Renal pelvis (tissue), 4 donors: ENCODE results near the gene DBF4B. TPM values are rescaled to one million over a fixed set of nuclear protein-coding genes. Genes with fewer than 3 reads are reported as not detected.

Experiments used
- DNase-seq: peaks from one replicate; pipeline ENCODE4 v3.0.0-alpha.2; 2013
- polyA plus RNA-seq, 3 donors: library from polyadenylated mRNA; unstranded; fragments of 120-200 nt; gene quantifications; one replicate each; pipeline ENCODE4 v1.2.1, GENCODE V29; 2013; ENCODE audit not compliant: insufficient read length in 3 of 3

The DBF4B gene
- polyA plus RNA-seq, 3 donors, result 12.0 to 21.5 (median 18.5) TPM

DNA sequence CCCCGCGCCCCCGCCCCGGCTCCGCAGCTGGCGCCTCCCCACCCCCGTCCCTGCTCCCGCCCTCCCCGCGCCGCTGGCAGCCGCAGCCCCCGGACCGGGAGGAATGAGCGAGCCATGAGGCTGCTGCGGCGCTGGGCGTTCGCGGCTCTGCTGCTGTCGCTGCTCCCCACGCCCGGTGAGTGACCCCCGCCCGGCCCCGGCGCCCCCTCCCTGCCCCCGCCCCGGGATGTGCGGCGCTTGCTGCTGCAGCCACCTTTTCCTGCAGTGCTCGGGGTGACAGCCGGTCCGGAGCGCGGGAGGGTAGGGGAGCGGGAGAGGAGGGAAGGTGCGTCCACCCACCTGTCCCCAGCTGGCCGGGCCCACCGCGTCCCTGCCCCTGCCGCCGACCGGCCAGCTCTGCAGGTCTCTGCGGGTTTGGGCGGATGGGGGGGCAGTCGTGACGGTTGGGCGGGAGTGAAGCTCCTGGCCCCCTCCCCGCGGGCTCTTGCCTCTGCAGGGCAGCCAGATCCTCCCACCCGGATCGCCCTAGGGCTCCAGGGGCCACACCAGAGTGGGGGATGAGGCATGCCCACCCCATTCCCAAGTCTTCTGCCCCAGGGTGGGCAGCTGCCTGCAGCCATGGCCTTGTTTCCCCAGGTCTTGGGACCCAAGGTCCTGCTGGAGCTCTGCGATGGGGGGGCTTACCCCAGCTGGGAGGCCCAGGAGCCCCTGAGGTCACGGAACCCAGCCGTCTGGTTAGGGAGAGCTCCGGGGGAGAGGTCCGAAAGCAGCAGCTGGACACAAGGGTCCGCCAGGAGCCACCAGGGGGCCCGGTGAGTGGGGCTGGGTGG is 50.8 kb downstream of the DBF4B start:
- DNase-seq, result no peak

DNA sequence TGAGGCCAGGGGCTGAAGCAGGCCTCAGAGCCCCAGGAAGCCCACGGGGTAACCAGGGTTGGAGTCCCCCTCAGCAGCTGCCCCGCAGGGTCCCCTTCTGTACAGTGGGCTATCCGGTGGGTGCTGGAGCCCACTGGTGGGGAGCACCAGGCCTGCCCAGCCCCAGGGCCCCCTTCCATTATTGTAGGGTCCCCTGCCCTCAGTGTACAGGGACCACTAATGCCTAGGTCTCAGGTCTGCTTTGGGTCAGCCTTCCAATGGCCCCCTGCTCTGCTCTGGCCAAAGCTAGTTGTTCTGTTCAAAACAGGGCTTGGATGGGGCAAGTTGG is 51.4 kb downstream of the DBF4B start:
- no peak for DNase-seq

DNA sequence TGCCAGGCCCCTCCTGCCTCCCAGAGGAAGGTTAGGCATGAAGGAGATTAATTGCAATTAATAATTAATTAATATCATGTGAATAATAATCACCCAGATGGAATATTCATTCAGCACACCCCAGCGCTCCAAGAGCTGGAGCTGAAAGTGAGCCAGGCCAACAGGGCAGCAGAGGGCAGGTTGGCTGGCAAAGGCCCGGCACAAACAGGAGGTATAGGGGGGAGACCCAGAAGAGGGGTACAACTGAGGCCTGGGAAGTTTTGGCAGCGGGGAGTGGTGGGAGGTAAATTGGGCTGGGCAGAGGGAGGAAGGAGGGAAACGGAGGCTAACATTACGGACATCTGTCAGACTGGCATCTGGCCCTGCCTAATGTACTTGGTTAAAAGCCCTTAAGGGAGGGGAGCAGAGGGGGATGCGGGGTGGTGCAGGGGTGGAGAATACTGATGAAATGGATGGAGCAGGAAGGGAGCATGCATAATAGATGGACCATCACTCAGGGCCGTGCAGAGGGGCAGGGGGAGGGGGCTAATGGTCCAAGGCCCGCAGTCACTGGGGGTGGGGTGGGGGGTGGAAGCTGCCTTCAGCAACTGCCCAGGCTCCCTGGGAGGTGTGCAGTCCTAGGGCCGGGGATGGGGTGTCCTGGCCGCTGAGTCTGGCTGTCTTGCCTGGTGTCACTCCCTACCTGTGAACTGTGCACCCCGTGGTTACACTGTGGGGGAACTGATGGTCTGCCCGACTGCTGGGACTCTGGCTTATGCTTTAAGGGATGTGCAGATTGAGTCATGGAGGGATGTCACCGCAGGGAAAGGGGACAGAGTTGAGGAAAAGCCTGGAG is 52.2 kb downstream of the DBF4B start:
- no peak for DNase-seq

DNA sequence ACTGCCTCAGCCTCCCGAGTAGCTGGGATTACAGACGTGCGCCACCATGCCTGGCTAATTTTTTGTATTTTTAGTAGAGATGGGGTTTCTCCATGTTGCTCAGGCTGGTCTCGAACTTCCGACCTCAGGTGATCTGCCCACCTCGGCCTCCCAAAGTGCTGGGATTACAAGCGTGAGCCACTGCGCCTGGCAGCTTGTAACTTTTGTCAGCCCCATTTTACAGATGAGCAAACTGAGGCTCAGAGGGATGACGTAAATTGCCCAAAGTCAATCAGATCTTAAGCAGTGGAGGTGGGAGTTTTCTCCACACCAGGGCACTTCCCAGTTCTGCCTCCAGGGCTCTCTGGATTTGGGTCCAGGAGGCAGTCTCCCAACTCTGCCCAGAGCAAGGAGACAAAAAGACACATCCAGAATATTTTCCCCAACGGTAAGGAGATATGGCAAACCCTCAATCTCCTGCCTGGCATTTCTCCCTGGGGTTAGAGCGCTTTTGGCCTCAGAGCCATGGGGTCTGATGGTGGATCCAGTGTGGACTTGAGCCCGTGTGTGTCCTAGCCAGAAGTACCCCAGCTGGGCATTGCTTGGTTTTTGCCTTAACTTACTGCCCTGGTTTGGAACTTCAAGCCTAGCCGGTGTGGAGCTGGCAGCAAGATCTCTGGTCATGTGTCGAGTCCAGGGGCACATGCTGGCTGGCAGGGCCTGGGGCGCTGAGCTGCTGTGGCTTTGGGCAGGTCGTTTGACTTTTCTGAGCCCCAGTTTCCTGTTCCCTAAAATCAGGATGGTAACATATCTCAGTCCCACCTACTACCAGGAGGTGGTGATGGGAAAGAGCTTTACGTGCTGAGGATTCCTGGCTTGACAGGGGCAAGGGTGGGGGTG is 53.7 kb downstream of the DBF4B start:
- no peak for DNase-seq

DNA sequence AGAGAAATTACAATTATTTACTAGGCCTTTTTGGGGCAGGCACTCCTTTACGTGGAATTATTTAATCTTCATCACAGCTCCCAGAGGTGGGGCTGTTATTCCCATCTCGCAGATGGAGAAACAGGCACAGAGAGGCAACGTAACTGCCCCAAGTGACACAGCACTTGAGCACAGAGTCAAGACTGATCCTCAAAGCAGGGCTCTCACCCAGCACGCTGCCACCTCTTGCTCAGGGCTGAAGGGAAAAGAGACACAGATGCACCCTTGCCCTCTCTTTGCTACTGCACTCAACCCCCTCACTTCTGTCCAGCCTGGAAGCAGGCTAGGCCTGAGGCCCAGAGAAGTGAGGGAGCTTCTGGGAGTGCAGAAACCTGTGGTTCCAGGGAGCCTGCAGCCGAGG is 54.7 kb downstream of the DBF4B start:
- no peak for DNase-seq

DNA sequence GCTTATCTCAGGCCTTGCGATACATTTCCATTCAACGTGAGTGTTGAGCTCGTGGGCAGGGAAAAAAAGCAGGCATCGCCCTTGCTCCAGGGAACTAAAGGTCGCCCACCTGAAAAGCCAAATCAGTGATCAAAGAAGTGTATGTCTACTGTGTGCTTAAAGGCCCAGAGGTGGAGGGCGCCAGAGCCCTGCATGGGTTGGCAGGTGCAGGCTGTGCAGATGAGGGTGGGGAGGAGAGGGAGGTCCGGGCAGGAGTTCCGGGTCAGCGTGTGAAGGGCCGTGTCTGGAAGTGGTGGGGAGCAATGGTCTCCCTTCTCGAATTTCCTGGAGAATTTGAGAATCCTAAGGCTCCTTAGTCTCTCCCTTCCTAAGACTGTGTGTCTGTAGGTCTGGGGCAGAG is 57.5 kb downstream of the DBF4B start:
- DNase-seq, result no peak

DNA sequence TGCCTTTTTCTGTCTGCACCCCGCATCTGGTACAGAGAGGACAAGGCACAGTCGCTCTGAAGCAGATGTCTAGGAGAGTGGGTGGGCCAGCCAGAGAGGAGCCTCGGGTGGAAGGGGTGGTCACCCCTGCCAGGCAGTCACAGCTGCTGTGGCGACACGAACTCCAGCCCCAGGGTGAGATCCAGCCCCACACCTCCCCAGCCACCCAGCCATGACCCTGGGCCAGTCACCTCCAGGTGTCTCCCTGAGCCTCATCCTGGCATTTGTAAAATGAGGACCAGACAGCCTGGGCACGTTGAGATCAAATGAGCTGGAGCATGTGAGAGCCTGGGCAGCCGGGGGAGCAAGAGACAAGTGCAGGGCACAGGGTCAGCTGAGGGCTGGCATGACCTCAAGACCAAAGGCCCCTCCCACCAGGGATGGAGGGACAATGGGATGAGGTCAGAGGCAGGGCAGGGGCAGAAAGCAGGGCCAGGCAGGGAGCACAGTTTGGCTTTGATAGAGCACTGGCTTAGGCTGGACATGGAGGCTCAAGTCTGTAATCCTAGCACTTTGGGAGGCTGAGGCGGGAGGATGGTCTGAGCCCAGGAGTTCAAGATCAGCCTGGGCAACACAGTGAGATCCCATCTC is 58.1 kb downstream of the DBF4B start:
- no peak for DNase-seq

DNA sequence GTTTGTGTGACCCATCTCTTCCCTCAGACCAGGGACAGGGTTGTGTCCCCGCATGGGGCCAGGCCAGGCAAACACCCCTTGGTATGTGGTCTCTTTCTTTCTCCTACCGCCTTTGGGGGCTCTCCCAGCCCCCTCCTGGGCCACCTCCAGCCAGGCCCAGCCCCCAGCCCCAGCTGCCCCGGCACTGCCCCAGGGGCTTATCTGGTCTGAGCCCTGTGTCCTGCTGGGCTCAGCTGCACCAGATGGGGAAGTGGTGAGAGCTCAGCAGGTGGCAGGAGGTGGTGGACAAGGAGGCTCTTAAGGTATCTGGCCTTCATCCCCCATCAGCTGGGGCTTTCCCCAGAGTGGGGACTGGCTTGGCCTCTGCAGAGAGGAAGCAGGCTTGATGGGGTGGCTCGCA is 59.0 kb downstream of the DBF4B start:
- DNase-seq, result no peak

DNA sequence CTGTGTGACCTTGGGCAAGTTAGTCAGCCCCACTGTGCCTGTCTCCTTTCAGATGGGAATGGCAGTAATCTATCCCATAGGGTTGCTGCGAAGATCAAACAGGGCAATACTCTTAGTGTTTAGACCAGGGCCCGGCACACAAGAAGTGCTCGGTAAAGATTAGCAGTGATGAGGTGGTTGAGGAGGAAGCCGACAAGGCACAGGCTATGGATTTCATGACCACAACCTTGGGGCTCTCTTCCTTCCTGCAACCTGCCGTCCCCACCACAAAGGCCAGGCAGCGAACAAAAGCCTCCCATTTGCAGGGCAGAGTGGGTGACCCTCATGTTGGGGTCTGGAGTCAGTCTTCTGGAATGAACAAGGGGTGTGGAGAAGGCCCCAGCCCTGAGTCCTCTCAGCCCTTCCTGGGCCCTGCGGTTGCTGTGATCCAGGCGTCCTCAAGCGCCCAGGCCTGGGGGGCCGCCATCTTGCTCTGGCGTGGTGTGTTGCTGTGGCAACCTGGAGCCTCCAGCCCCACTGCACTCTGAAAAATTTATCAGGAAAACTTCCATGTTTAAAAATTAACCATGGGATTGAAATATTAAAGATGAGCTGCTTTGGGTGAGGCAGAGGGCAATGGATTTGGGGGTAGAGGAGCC is 60.2 kb downstream of the DBF4B start:
- DNase-seq, result no peak

DNA sequence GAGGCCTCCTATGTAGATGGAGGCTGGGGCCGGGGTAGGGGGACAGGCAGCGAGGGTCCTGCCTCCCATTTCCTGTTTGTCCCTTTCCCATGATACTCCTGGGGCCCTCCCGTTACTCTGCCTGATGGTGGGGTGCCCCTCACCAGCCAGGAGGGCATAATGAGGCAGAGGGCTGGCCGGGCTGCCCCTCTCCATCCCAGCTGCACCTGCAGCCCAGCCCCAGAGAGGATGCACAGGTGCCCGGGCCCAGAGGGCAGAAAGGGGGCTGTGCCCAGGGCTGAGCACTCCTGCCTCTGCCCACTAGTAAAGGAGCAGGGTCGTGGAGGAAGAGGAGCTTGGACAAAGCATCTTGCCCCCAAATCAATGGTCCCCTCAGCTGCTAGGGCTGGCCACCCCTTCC is 60.8 kb downstream of the DBF4B start:
- no peak for DNase-seq

DNA sequence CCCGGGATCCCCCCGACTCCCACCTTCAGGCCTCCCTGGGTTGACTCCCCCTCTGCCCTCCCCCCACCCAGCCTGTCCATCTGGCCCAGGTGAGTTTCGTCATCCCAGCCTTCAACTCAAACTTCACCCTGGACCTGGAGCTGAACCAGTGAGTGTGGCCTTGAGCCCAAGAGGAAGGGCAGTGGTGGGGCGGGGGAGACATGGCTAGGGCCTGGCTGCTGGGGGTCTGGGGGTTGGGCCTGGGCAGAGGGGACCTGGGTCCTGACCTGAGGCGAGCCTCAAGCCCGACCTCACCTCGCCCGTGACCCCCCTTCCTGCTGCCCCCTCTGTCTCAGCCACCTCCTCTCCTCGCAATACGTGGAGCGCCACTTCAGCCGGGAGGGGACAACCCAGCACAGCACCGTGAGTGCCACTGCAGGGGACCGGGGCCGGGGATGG is 61.2 kb downstream of the DBF4B start:
- DNase-seq, result no peak

DNA sequence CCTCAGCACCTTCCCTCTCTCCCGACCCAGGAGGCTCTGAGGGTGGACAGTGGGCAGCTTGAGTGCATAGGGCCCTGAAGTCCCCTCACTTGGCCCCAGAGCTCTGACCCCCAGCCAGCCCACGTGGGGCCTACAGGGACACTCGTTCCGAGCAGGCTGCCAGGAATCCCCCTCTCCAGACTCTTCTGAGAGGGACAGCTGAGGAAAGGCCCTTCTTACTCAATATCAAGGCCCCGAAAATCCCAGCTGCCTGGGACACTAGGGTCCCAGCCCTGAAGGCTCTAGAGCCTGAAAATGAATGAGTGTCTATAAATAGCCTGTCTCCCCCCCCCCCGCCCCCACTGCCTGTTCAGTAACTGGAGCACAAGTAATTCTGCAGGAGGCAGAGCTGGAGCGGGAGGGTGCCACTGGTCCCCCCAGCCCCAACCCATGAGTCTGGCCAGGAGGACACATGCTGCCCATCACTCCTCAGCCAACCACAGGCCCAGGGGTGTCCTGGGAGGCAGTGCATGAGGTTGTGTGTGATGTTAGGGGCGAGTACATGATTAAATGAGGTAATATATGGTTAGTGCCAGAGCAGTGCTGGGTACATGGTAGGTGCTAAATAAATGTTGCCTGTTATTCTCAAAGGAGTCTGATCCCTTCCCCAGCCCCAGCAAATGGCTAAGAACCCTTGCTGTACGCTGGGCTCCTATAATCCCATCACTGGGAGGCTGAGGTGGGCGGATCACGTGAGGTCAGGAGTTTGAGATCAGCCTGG is 61.9 kb downstream of the DBF4B start:
- DNase-seq, result no peak

DNA sequence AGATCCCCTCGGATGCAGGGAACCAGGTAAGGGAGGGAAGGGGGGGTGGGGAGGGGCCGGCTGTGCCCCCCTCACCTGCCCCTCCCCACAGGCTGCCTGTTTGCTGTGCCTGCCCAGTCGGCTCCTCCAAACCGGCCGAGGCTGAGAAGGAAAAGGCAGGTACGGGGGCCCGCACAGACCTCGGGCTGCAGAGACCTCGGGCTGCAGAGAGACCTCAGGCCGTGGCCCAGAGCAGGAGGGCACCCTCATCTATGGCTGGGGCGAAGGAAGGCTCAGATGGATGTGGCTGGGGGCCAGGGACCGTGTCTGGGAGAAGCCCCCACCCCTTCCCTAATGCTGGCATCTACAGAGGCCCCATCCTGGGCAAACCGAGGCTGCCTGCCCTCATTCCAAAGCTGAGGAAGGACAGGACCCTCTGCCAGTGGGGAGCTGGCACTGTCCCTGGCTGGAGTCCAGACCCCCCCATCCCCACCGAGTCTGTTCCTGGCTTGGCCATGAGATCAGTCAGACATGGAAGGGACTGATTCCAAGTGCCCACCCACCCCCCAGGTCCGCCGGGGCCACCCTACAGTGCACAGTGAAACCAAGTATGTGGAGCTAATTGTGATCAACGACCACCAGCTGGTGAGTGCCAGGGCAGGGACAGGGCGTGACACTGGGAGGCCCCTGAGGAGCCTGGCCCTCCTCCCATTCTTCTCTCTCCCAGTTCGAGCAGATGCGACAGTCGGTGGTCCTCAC is 64.0 kb downstream of the DBF4B start:
- DNase-seq, result no peak

DNA sequence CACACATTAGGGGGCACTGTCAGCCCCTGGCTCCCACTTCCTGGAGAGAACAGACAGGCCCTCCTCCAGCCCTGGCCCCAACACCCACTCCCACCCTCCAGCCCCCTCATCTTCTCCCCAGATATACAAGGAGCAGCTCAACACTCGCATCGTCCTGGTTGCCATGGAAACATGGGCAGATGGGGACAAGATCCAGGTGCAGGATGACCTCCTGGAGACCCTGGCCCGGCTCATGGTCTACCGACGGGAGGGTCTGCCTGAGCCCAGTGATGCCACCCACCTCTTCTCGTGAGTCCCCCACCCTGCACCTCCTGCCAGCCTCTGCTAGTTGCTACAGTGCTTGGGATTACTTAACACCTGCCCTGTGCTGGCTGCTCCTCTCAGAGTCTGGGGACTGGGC is 64.7 kb downstream of the DBF4B start:
- no peak for DNase-seq

DNA sequence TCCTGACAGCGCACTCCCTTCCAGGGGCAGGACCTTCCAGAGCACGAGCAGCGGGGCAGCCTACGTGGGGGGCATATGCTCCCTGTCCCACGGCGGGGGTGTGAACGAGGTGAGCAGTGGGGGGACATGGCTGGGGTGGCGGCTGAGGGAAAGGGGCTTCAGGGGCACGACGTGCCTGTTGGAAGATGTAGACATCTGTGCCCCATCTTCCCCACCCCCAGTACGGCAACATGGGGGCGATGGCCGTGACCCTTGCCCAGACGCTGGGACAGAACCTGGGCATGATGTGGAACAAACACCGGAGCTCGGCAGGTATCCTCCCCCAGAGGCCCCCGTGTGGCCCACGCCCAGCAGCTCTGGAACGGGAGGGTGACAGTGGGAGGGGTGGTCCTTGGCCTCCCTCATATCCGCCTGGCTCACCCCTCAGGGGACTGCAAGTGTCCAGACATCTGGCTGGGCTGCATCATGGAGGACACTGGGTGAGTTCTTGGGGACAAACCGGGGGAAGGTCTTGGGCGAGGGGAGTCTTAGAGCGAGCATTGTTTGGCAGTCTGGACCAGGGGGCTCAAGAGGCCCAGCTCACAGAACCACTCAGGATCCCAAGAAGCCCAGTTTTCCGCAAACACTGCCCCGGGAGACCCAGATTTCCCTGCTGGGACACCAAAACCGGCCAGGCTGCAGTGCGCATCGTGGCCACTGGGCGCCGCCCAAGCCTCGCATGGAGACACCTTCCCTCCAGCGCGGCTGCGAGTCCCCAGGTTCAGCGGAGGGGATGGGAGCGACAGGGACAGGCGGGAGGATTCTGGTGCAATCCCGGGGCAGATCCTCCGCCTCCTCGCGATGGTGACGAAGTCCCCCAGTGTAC is 66.0 kb downstream of the DBF4B start:
- peak; percentile 77 for DNase-seq

DNA sequence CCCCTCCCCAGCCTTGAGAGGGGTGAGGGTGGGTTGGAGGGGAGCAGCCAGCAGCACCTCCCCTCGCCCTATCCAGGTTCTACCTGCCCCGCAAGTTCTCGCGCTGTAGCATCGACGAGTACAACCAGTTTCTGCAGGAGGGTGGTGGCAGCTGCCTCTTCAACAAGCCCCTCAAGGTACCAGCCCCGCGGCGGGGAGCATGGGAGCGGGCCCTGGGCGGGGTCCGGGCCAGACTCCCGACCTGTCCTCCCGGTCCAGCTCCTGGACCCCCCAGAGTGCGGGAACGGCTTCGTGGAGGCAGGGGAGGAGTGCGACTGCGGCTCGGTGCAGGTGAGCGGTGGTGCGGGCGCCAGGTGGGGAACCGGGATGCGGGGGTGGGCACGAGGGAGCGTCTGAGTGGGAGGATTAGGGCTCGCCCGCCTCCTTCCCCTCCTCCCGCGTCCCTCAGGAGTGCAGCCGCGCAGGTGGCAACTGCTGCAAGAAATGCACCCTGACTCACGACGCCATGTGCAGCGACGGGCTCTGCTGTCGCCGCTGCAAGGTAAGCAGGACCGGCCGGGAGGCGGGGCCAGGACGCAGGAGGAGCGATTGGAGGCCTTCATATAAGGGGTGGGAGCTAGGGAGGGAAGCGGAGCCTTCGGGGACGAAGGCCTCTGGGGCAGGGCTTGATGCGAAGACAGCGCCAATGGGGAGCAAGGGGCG is 66.8 kb downstream of the DBF4B start:
- DNase-seq, result peak; percentile 31

DNA sequence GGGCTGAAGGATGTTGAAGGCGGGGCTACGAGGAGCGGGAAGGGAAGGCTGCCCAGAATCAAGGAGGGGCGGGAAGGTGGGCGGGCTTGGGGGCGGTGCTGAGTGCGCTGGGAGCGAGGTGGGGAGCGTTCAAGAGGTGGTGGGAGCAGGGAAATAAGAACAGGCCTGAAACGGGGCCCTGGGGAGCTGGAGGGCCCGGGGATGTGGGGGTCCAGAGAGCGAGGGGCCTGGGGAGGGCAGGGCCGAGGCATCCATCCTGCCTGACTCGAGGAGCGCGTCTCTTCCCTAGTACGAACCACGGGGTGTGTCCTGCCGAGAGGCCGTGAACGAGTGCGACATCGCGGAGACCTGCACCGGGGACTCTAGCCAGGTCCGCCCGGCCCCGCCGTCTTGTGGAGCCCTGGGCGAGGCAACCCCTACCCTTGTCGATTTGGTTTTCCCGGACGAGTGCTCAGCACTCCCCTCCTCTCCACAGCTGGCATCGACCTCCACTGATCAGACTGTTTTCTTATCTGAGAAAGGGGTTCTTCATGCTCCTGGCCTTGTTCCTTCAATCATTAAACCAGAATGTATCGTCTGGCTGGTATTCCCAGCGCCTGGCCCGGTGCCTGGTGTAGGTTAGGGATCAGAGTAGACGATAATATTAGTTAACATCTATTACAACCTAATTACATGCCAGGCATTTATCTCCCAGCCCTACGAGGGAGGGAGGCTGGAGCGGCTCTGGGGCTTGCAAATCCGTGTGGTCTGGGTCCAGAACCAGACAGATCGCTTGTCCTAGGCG is 67.6 kb downstream of the DBF4B start:
- DNase-seq, result peak; percentile 97
